SHP77 treated with DMSO at 0.1 percent for 48 hours (cell line): ENCODE measurements around the gene CCDC50.

Experiments
- DNase-seq: peaks from one replicate; lab custom pipeline; 2025; lab: John Stamatoyannopoulos, UW

CCDC50 gene

GRCh38 chr3:191428177-191428576 lies 99.0 kb downstream of the CCDC50 start:
- DNase-seq = no peak

GRCh38 chr3:191430103-191430502 lies 100.9 kb downstream of the CCDC50 start:
- DNase-seq = no peak

- no peak for DNase-seq
These were observed 102.1 kb downstream of the CCDC50 start for GRCh38 chr3:191431160-191431822.

- DNase-seq = no peak
These were observed 103.0 kb downstream of the CCDC50 start for GRCh38 chr3:191432162-191432561.

- DNase-seq = no peak
These were observed 104.8 kb downstream of the CCDC50 start for GRCh38 chr3:191434024-191434423.

- DNase-seq = no peak
These were observed 106.8 kb downstream of the CCDC50 start for GRCh38 chr3:191435981-191436380.

- DNase-seq = no peak
These were observed 109.1 kb downstream of the CCDC50 start for GRCh38 chr3:191438150-191438814.

GRCh38 chr3:191440532-191440931 lies 111.3 kb downstream of the CCDC50 start:
- DNase-seq = no peak

- no peak for DNase-seq
These were observed 112.5 kb downstream of the CCDC50 start for GRCh38 chr3:191441687-191442086.

- no peak for DNase-seq
These were observed 115.4 kb downstream of the CCDC50 start for GRCh38 chr3:191444569-191444968.
